HEK293T (cell line): ENCODE measurements around the gene MLN.

ENCODE experiments used
- CTCF ChIA-PET: fragments of 350-600 bp; formaldehyde crosslinking; extraction: SDS; loops from one replicate; lab custom pipeline; 2021; ENCODE audit warnings: antibody characterized with exemption, inconsistent platforms; lab: Yijun Ruan, JAX
- POLR2A ChIA-PET: fragments of 350-600 bp; formaldehyde crosslinking; extraction: SDS; loops from one replicate; lab custom pipeline; 2020; ENCODE audit warnings: antibody characterized with exemption, inconsistent platforms; lab: Yijun Ruan, JAX
- DNase-seq: peaks from one replicate; pipeline ENCODE4 v3.0.0; 2012; ENCODE audit warnings: mixed read lengths; ENCODE audit errors: extremely low spot score
- ARNT ChIP-seq: fragments of 450-650 bp; IDR thresholded peaks from 2 replicates; pipeline ENCODE4 v1.6.1; 2017; ENCODE audit warnings: mild to moderate bottlenecking
- BHLHE40 ChIP-seq: fragments of 450-650 bp; IDR thresholded peaks from 2 replicates; pipeline ENCODE4 v1.6.1; 2016; ENCODE audit warnings: mild to moderate bottlenecking, moderate library complexity, borderline replicate concordance
- CTBP1 ChIP-seq: fragments of 450-650 bp; IDR thresholded peaks from 2 replicates; pipeline ENCODE4 v1.6.1; 2016; ENCODE audit warnings: borderline replicate concordance
- ELF4 ChIP-seq: fragments of 450-650 bp; IDR thresholded peaks from 2 replicates; pipeline ENCODE4 v1.6.1; 2017; ENCODE audit warnings: antibody characterized with exemption
- FOXA1 ChIP-seq: fragments of 450-650 bp; IDR thresholded peaks from 2 replicates; pipeline ENCODE4 v1.6.1; 2016; ENCODE audit warnings: mild to moderate bottlenecking
- FOXK2 ChIP-seq: fragments of 450-650 bp; IDR thresholded peaks from 2 replicates; pipeline ENCODE4 v1.6.1; 2016; ENCODE audit warnings: mild to moderate bottlenecking
- FOXM1 ChIP-seq: fragments of 450-650 bp; IDR thresholded peaks from 2 replicates; pipeline ENCODE4 v1.6.1; 2017; ENCODE audit warnings: mild to moderate bottlenecking, borderline replicate concordance
- HDGF ChIP-seq: fragments of 450-650 bp; IDR thresholded peaks from 2 replicates; pipeline ENCODE4 v1.6.1; 2017; ENCODE audit warnings: antibody characterized with exemption, borderline replicate concordance
- L3MBTL2 ChIP-seq: fragments of 450-650 bp; conservative IDR thresholded peaks from 2 replicates; pipeline ENCODE4 v1.6.1; 2016; ENCODE audit warnings: mild to moderate bottlenecking
- LEF1 ChIP-seq: fragments of 450-650 bp; IDR thresholded peaks from 2 replicates; pipeline ENCODE4 v1.6.1; 2017; ENCODE audit warnings: mild to moderate bottlenecking, borderline replicate concordance
- NFRKB ChIP-seq: fragments of 450-650 bp; IDR thresholded peaks from 2 replicates; pipeline ENCODE4 v1.6.1; 2016; ENCODE audit warnings: mild to moderate bottlenecking, moderate library complexity
- SP1 ChIP-seq: fragments of 450-650 bp; IDR thresholded peaks from 2 replicates; pipeline ENCODE4 v1.6.1; 2017
- SUZ12 ChIP-seq: fragments of 450-650 bp; IDR thresholded peaks from 2 replicates; pipeline ENCODE4 v1.6.1; 2016; ENCODE audit warnings: mild to moderate bottlenecking
- TARDBP ChIP-seq: fragments of 450-650 bp; IDR thresholded peaks from 2 replicates; pipeline ENCODE4 v1.6.1; 2016
- ZNF384 ChIP-seq: fragments of 450-650 bp; IDR thresholded peaks from 2 replicates; pipeline ENCODE4 v1.6.1; 2016
- TF ChIP-seq, protein P1 (sequence below): fragments of 450-650 bp; IDR thresholded peaks from 2 replicates; pipeline ENCODE4 v1.6.1; 2016

MLN gene

DNA sequence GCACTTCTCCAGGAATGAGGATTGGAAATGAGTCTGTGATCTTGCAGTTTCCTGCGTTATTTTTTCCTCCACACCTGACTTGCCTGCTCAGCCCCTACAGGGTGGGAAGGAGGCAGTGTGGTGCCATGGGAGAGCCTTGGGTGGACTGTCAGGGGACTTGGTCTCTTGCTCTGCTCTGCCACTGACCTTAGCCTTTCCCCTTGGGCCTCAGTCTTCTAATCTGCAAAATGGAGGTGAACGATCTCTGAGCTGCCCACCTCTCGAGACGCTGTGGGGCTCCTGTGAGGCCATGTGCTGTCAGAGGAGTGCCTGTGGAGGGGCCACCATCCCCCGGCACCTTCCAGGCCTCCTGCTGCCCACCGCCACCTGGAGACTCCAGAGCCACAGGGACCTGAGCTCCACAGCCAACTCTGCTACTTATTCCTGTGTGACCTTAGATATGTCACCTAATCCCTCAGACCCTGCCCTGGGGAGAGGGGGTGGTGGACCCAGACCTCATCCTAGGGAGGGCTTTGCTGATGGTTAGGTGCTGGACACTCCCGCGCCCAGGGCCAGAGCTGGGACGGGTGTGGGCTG is 45.8 kb upstream of the MLN start:
- ChIA-PET CTCF (interaction anchor here (1.4 kb wide), 1 partner anchor 178 kb away, joined by 9 read pairs; no protein-coding TSS in a partner anchor), POLR2A (no interaction called here)
- no peak for DNase-seq
- TF ChIP-seq SP1 (no peak), BHLHE40 (no peak), FOXM1 (no peak), LEF1 (no peak), ZNF384 (no peak), ELF4 (no peak), FOXK2 (no peak), FOXA1 (no peak), TARDBP (no peak), SUZ12 (no peak), HDGF (no peak), L3MBTL2 (no peak), NFRKB (no peak)
- TF ChIP-seq, protein P1, sequence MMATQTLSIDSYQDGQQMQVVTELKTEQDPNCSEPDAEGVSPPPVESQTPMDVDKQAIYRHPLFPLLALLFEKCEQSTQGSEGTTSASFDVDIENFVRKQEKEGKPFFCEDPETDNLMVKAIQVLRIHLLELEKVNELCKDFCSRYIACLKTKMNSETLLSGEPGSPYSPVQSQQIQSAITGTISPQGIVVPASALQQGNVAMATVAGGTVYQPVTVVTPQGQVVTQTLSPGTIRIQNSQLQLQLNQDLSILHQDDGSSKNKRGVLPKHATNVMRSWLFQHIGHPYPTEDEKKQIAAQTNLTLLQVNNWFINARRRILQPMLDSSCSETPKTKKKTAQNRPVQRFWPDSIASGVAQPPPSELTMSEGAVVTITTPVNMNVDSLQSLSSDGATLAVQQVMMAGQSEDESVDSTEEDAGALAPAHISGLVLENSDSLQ, result no peak

DNA sequence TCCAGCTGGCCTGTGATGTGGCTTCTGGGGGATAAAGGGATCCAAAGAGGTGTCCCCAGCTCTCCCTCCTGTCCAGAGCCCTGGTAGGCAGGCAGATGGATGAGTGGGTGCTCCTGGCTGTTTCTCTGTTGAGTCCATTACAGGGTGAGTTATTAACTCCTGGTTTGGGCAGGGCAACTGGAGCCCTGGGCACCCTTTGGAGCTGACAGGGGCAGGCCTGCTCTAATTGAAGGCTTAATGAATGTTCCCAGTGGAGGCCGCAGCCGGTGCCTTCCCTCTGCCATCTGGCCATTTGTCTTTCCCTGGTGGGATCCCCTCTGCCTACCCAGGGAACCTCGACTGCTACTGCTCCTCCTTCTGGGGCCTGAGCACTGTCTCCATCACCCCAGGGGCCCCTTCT is 44.7 kb upstream of the MLN start:
- TF ChIP-seq L3MBTL2 (no peak), BHLHE40 (no peak)
- CTCF ChIA-PET, result interaction anchor here (0.6 kb wide), 1 partner anchor 81 kb away, joined by 3 read pairs; no protein-coding TSS in a partner anchor

DNA sequence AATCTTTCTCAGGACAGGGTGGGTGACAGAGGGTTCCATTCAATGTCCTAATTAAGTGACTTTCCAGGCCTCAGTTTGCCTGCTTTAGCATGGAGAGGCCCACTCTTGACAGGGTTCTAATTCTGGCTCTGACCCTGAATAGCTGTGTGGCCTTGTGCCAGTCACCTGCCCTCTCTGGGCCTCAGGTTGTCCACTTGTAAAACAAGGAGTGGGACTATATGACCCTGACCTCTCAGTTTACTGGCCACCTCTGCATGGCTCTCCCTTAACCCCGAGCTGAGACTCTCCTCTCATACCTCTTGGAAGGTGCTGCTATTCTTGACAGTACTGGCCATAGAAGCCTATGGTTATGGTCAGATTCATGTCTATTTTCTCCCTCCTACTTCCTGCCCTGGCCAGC is 44.1 kb upstream of the MLN start:
- DNase-seq, result no peak
- ChIA-PET POLR2A (no interaction called here), CTCF (no interaction called here)
- TF ChIP-seq BHLHE40 (no peak), CTBP1 (no peak), ELF4 (no peak)

More for the DNA sequence above, 44.7 kb upstream of the MLN start:
- no peak for DNase-seq
- POLR2A ChIA-PET, result no interaction called here

DNA sequence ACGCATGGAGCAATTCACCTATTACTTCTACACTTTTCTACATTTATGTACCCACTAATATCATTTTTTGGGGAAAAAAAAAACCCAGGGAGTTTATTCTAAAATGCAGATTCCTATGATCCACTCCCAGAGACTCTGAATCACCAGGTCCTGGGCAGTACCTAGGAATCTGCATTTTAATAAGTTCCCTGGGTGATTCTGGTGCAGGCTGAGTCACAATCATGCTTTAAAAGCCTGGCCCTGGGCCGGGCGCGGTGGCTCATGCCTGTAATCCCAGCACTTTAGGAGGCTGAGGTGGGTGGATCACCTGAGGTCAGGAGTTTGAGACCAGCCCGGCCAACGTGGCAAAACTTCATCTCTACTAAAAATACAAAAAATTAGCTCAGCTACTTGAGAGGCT is 43.3 kb upstream of the MLN start:
- ChIA-PET CTCF (no interaction called here), POLR2A (no interaction called here)
- DNase-seq, result no peak
- TF ChIP-seq SUZ12 (no peak), CTBP1 (no peak), LEF1 (no peak), SP1 (no peak), ELF4 (no peak), L3MBTL2 (no peak), NFRKB (no peak), ARNT (no peak), TARDBP (no peak), BHLHE40 (no peak)

DNA sequence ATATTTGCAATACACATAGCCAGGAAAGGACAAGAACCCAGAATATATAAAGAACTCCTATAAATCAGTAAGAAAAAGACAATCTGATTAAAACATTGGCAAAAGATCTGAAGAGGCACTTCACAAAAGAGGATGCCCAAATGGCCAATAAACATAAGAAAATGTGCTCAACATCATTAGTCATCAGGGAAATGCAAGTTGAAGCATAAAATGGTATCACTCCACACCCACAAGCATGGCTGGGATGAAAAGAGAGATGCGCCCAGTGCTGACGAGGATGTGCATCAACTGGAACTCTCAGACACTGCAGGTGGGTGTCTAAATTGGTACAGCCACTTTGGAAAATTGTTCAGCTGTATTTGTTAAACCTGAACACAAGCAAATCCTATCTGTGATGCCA is 42.4 kb upstream of the MLN start:
- CTCF ChIA-PET, result no interaction called here
- no peak for DNase-seq
- POLR2A ChIA-PET, result no interaction called here
- TF ChIP-seq CTBP1 (no peak), ARNT (no peak), HDGF (no peak), SP1 (no peak), ZNF384 (no peak), BHLHE40 (no peak), L3MBTL2 (no peak), FOXA1 (no peak), FOXK2 (no peak), NFRKB (no peak), FOXM1 (no peak), ELF4 (no peak), TARDBP (no peak), LEF1 (no peak)
- TF ChIP-seq, protein P1, result no peak

DNA sequence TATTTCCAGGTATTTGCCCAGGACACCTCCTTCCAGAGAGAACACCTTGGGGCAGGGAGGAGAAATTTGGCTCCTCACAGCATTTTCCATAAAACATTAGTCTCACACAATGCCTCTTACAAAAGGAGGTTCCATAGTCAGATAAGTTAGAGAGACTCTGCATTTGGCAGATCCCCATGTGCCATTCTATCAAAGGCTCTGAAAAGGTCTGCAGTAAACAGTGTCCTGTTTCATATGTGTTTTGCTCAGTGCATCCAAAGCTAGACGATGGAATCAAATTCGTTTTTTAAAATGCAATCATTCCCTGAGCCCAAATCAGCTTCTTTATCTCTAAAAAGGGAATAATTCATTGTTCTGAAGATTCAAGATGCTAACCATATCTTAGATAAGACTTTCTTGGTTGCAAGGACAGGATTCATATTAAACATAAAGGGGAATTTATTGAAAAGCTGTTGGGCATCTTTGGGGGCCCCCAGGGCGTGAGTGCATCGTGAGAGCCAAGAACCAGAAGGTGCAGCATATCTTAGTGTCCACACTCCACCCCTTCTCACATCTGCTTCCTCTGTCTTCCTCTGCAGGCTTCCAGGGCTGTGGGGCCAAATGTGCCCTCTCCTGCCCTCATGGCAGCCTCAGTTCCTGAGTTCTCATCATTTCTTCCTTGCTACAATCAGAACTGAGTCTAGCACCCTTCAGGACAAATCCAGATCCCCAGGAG is 41.4 kb upstream of the MLN start:
- ChIA-PET POLR2A (no interaction called here), CTCF (no interaction called here)

More for the DNA sequence above, 41.4 kb upstream of the MLN start:
- no peak for DNase-seq
- TF ChIP-seq FOXK2, result no peak
- no peak for TF ChIP-seq CTBP1
